ENCODE measurements around the gene ZNF423.

DNA sequence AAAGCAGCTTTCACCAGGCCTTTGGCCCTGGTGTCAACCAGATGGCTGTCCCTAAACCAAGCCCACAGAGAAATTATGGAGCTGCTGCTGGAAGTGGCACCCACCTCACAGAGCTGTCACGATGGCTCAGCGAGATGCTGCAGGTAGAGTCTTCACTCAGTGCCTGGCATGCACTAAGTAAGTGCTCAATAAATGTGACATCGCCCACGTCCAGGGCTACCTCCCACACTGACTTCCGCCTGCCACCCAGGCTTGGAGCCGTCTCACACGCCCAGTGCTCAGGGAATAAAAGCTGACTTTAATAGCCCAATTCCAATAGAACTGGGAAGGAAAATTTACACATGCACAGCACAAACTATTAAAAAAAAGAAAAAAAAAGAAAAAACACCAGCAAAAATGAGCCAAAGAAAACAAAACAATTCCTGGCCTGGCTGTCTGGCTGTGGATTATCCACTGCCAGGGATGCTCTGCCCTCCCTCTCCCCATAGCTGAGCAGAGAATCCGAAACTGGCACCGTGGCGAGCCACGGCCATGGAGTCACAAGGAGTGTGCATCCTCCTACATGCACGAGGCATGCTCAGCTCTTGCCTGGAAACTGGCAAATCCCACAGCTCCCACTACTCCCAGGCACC is 68.9 kb downstream of the ZNF423 start:
- TF ChIP-seq, protein P1, sequence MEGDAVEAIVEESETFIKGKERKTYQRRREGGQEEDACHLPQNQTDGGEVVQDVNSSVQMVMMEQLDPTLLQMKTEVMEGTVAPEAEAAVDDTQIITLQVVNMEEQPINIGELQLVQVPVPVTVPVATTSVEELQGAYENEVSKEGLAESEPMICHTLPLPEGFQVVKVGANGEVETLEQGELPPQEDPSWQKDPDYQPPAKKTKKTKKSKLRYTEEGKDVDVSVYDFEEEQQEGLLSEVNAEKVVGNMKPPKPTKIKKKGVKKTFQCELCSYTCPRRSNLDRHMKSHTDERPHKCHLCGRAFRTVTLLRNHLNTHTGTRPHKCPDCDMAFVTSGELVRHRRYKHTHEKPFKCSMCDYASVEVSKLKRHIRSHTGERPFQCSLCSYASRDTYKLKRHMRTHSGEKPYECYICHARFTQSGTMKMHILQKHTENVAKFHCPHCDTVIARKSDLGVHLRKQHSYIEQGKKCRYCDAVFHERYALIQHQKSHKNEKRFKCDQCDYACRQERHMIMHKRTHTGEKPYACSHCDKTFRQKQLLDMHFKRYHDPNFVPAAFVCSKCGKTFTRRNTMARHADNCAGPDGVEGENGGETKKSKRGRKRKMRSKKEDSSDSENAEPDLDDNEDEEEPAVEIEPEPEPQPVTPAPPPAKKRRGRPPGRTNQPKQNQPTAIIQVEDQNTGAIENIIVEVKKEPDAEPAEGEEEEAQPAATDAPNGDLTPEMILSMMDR (IDR thresholded peaks at IDR 0.05), result no peak
- TF ChIP-seq POLR2AphosphoS5 (IDR thresholded peaks at IDR 0.05), result no peak
